ENCODE measurements around the gene ZNF536.

DNA sequence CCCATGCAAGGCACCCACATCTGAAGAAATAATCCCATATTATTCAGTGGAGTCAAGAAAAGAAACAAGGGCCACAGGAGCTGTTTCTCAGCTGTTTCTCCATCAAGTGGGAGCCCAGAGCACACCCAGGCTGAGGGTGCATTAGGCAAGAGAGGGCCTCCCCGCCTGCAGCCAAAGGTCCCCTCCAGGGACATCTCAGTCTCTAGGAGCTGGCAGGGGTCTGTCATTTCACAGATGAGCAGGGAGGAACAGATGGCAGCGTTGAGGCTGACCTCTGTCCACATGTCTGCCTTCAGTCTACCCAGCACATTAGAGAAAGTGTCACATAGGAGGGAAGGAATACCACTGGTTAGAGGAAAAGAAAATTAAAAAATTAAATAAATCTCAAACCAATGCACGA is 157.7 kb downstream of the ZNF536 start:
- TF ChIP-seq, protein P1, sequence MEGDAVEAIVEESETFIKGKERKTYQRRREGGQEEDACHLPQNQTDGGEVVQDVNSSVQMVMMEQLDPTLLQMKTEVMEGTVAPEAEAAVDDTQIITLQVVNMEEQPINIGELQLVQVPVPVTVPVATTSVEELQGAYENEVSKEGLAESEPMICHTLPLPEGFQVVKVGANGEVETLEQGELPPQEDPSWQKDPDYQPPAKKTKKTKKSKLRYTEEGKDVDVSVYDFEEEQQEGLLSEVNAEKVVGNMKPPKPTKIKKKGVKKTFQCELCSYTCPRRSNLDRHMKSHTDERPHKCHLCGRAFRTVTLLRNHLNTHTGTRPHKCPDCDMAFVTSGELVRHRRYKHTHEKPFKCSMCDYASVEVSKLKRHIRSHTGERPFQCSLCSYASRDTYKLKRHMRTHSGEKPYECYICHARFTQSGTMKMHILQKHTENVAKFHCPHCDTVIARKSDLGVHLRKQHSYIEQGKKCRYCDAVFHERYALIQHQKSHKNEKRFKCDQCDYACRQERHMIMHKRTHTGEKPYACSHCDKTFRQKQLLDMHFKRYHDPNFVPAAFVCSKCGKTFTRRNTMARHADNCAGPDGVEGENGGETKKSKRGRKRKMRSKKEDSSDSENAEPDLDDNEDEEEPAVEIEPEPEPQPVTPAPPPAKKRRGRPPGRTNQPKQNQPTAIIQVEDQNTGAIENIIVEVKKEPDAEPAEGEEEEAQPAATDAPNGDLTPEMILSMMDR (IDR thresholded peaks at IDR 0.05), result no peak
- TF ChIP-seq POLR2AphosphoS5 (IDR thresholded peaks at IDR 0.05; ENCODE audit: low read depth, low read length), result no peak
